Measurements from ENCODE around the gene TEKT2.

TEKT2 gene

DNA sequence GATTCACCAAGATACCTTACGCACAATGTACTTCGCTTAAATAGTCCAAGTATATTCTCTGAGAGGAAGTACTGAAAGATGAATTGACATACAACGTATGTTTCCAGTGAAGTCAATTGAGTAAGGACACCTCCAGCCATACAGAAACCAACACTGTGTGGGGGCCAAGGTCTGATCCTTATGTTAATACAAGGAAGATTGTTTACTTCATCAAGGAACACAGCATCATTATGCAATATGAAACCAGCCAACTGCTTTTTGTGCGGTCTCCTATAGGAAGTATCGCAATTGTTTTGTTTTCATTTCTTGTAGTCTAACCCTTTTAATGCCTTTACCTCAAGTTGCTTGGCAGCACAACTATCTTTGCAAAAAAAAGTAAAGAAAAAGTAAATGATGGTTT lies 28.2 kb upstream of the TEKT2 start:
- TF ChIP-seq, protein P1, sequence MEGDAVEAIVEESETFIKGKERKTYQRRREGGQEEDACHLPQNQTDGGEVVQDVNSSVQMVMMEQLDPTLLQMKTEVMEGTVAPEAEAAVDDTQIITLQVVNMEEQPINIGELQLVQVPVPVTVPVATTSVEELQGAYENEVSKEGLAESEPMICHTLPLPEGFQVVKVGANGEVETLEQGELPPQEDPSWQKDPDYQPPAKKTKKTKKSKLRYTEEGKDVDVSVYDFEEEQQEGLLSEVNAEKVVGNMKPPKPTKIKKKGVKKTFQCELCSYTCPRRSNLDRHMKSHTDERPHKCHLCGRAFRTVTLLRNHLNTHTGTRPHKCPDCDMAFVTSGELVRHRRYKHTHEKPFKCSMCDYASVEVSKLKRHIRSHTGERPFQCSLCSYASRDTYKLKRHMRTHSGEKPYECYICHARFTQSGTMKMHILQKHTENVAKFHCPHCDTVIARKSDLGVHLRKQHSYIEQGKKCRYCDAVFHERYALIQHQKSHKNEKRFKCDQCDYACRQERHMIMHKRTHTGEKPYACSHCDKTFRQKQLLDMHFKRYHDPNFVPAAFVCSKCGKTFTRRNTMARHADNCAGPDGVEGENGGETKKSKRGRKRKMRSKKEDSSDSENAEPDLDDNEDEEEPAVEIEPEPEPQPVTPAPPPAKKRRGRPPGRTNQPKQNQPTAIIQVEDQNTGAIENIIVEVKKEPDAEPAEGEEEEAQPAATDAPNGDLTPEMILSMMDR (conservative IDR thresholded peaks at IDR 0.05; ENCODE audit: control insufficient read depth, insufficient read depth, low read depth, low read length): no peak
- DNase-seq (ENCODE audit: low read depth): no peak
- no peak overlapping the region for H3K4me3 ChIP-seq (ENCODE audit: control insufficient read depth, low read depth, low read length)

DNA sequence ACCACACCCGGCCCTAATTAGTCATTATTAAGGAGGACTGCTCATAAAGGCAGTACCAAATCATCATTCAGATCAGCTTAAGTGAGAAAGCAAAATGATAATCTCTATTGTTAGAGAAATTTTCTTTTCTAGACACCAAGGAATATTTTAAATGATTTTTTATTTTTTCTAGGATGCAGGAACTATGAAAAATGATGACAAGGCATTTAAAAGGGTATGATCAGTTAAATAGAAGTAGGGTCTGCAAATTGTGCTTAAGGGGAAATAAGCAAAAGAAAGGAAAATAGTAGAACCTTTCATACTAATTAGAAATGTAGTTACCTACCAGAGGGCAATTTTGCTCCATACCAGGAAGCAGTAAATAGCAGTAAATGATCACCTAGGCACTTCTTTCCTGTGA lies 21.6 kb upstream of the TEKT2 start:
- no peak overlapping the region for H3K4me3 ChIP-seq (ENCODE audit: control insufficient read depth, low read depth, low read length)
- TF ChIP-seq, protein P1 (conservative IDR thresholded peaks at IDR 0.05; ENCODE audit: control insufficient read depth, insufficient read depth, low read depth, low read length): no peak
- no peak for DNase-seq (ENCODE audit: low read depth)

DNA sequence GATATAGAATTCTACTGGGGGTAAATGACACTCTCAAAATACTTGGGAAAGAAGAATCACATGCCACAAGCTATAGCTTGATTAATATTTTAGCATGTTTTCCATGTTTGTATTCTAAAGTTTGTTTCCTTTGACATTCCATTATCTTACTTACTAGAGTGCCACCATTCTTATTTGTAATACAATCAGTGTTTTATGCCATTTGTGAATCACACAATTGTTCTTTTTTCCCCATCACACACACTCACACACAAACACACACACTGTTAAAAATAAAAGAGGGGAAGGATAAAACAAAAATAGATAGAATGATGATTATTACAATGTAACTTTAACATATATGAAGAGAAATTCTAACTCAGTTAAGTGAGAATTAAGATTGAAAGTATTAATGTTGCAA lies 16.0 kb upstream of the TEKT2 start:
- no peak overlapping the region for H3K4me3 ChIP-seq (ENCODE audit: control insufficient read depth, low read depth, low read length)
- no peak for DNase-seq (ENCODE audit: low read depth)
- TF ChIP-seq, protein P1 (conservative IDR thresholded peaks at IDR 0.05; ENCODE audit: control insufficient read depth, insufficient read depth, low read depth, low read length): no peak

DNA sequence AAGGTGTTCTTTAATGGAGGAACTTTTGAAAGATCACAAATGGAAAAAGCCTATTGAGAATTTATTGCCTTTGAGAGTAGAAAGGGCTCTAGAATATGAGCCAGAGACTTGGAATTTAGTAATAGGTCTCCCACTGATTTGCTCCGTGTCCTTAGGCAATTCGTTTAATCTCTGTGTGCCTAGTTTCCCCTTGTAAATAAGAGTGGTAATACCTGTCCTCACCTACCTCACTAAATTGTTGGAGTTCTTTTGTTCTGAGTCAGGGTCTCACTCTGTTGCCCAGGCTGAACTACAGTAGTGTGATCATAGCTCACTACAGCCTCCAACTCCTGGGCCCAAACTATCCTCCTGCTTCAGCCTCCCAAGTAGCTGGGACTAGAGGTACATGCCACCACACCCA lies 15.0 kb upstream of the TEKT2 start:
- no peak for DNase-seq (ENCODE audit: low read depth)
- TF ChIP-seq, protein P1 (conservative IDR thresholded peaks at IDR 0.05; ENCODE audit: control insufficient read depth, insufficient read depth, low read depth, low read length): no peak
- H3K4me3 ChIP-seq (ENCODE audit: control insufficient read depth, low read depth, low read length): no peak overlapping the region

DNA sequence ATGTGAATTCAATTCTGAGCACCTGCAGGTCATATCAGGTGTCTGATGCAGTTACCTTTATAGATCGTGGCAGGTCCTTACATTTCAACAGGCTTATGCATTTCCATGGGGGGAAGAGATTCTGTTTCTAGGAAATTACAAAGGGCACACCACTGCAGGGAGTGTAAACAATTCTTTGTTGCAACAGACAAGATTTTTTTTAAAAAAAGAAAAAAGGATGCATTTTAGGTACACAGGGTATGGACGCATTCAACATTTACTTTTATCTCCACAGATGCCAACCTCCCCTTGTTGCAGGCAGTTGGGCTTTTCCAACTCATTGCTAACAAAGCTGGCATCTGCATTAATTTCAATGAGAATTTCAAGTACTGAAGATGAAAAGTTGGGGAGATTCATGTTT lies 13.5 kb upstream of the TEKT2 start:
- DNase-seq (ENCODE audit: low read depth): no peak
- TF ChIP-seq, protein P1 (conservative IDR thresholded peaks at IDR 0.05; ENCODE audit: control insufficient read depth, insufficient read depth, low read depth, low read length): no peak
- H3K4me3 ChIP-seq (ENCODE audit: control insufficient read depth, low read depth, low read length): no peak overlapping the region

DNA sequence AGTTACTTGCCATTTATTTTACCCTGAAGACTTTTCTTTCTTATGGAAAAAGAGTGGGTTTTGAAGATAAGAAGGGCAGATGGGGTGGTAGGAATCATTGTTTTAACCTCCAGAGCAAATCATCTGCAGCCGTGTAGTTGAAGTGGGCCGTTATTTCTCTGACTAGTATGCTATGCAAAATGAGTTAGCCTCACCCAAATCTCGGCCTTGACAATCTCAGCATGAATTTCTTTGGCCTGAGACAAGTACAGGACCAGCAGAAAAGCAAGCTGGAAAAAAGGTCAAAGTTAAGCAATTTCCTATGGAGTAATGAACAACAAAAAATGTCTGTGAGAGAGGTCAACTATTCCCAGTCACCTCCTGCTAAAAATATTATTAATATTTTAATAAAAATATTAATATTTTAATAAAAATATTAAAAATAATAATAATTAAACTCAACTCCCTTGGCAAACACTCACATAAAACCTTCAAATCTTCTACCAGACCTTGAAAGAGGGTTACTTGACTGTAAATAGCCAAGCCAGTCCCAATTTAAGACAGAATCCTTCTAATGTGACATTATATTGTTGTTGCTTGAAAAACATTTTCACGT lies 6.8 kb upstream of the TEKT2 start:
- TF ChIP-seq, protein P1 (conservative IDR thresholded peaks at IDR 0.05; ENCODE audit: control insufficient read depth, insufficient read depth, low read depth, low read length): no peak
- DNase-seq (ENCODE audit: low read depth): no peak
- H3K4me3 ChIP-seq (ENCODE audit: control insufficient read depth, low read depth, low read length): no peak overlapping the region

DNA sequence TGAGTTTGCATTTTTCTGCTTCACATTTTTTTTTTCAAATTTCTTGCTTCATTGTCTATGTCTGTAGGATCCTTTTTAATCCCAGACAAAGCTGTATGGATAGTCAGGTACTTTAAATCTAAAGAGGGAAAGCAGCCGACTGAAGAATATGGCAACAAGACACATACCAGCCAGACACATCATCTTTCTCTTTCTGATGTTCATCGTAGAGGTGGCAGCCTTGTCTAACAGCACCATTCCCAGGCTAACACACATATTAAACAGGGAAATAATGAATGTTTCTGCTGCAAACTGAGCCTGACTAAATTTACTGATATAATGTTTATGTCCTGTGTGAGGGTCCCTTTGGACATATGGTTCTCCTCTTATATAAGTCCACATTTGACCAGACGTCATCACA lies 3.7 kb upstream of the TEKT2 start:
- H3K4me3 ChIP-seq (ENCODE audit: control insufficient read depth, low read depth, low read length): no peak overlapping the region
- no peak for DNase-seq (ENCODE audit: low read depth)
- TF ChIP-seq, protein P1 (conservative IDR thresholded peaks at IDR 0.05; ENCODE audit: control insufficient read depth, insufficient read depth, low read depth, low read length): no peak

Measured in fibroblast of mammary gland (primary cell).